K562 (cell line): Measurements from ENCODE around the gene GNG5. TPM values are rescaled to one million over a fixed set of nuclear protein-coding genes. Genes with fewer than 3 reads are reported as not detected.

Source experiments
- ARNT ChIP-seq, 2 experiments: fragments of 450-650 bp; IDR thresholded peaks; 2 replicates each; pipeline ENCODE4 v1.6.1; 2016; ENCODE audit warnings: mild to moderate bottlenecking in 1 of 2
- ATF1 ChIP-seq, 2 experiments: fragments of 450-650 bp in 1 of 2; IDR thresholded peaks; 2 replicates each; pipeline ENCODE4 v1.6.1; 2016; ENCODE audit warnings: missing compliant biosample characterization in 1 of 2, missing genetic modification characterization in 1 of 2
- CBX5 ChIP-seq: IDR thresholded peaks from 2 replicates; pipeline ENCODE4 v1.6.1; 2014; ENCODE audit warnings: low read depth, borderline replicate concordance
- ERF ChIP-seq: fragments of 450-650 bp; formaldehyde crosslinking; IDR thresholded peaks from 2 replicates; pipeline ENCODE4 v1.4.0; 2020; ENCODE audit warnings: mild to moderate bottlenecking, mixed read lengths
- EZH2 ChIP-seq: IDR thresholded peaks from 2 replicates; pipeline ENCODE4 v1.6.1; 2012; ENCODE audit warnings: low read depth, mild to moderate bottlenecking, inconsistent platforms, low read length, borderline replicate concordance
- GTF2F1 ChIP-seq: IDR thresholded peaks from 2 replicates; pipeline ENCODE4 v1.6.1; 2011; ENCODE audit warnings: low read depth, low read length, improper control_type of control experiment
- HDAC1 ChIP-seq, 2 experiments: fragments of 450-650 bp; IDR thresholded peaks; 2 replicates each; pipeline ENCODE4 v1.6.1; 2016 to 2017; ENCODE audit warnings: inconsistent platforms in 1 of 2, mild to moderate bottlenecking in 1 of 2, moderate library complexity in 1 of 2
- HDAC8 ChIP-seq: fragments of 450-650 bp; IDR thresholded peaks from 2 replicates; pipeline ENCODE4 v1.6.1; 2016; ENCODE audit warnings: mild to moderate bottlenecking, missing genetic modification characterization, moderate library complexity, missing compliant biosample characterization
- HNRNPLL ChIP-seq: fragments of 200-400 bp; formaldehyde crosslinking; IDR thresholded peaks from 2 replicates; pipeline ENCODE4 v1.6.1; 2017; ENCODE audit warnings: low read length, low read depth, mild to moderate bottlenecking; ENCODE audit not compliant: poor library complexity, severe bottlenecking
- KDM4B ChIP-seq, 2 experiments: fragments of 450-650 bp in 1 of 2; sonication (generic) in 1 of 2; IDR thresholded peaks; 2 replicates each; pipeline ENCODE4 v1.6.1; 2016 to 2017; ENCODE audit warnings: borderline replicate concordance in 2 of 2, antibody characterized with exemption in 1 of 2, low read depth in 1 of 2, mild to moderate bottlenecking in 1 of 2
- MBD2 ChIP-seq: sonication (generic); IDR thresholded peaks from 2 replicates; pipeline ENCODE4 v1.6.1; 2016; ENCODE audit warnings: low read depth, borderline replicate concordance
- MIER1 ChIP-seq: fragments of 450-650 bp; IDR thresholded peaks from 2 replicates; pipeline ENCODE4 v1.6.1; 2016; ENCODE audit warnings: antibody characterized with exemption, mild to moderate bottlenecking, low read depth
- MYBL2 ChIP-seq, 2 experiments: fragments of 450-650 bp in 1 of 2; sonication (generic) in 1 of 2; formaldehyde crosslinking in 1 of 2; IDR thresholded peaks; 2 replicates each; pipeline versions ENCODE4 v1.6.1 to v1.8.1; 2017 to 2022; ENCODE audit warnings: borderline replicate concordance in 1 of 2, inconsistent platforms in 1 of 2, low read depth in 1 of 2, mild to moderate bottlenecking in 1 of 2, missing genetic modification reagents in 1 of 2, moderate library complexity in 1 of 2
- NFATC3 ChIP-seq: fragments of 450-650 bp; IDR thresholded peaks from 2 replicates; pipeline ENCODE4 v1.6.1; 2017; ENCODE audit warnings: mild to moderate bottlenecking
- PYGO2 ChIP-seq: fragments of 450-650 bp; IDR thresholded peaks from 2 replicates; pipeline ENCODE4 v1.6.1; 2016; ENCODE audit warnings: mild to moderate bottlenecking, missing genetic modification characterization, moderate library complexity, missing compliant biosample characterization
- RFX1 ChIP-seq: fragments of 450-650 bp; IDR thresholded peaks from 2 replicates; pipeline ENCODE4 v1.6.1; 2016; ENCODE audit warnings: mild to moderate bottlenecking, moderate library complexity
- SMAD1 ChIP-seq: fragments of 150-350 bp; IDR thresholded peaks from 2 replicates; pipeline ENCODE4 v1.6.1; 2014; ENCODE audit warnings: low read length, low read depth; ENCODE audit not compliant: partially characterized antibody
- TFAP4 ChIP-seq: sonication (generic); formaldehyde crosslinking; IDR thresholded peaks from 2 replicates; pipeline ENCODE4 v1.8.0; 2022; ENCODE audit warnings: missing genetic modification reagents, mild to moderate bottlenecking, moderate library complexity, borderline replicate concordance
- TGIF2 ChIP-seq: sonication (generic); formaldehyde crosslinking; IDR thresholded peaks from 2 replicates; pipeline ENCODE4 v1.8.1; 2022; ENCODE audit warnings: mild to moderate bottlenecking, missing genetic modification reagents, moderate library complexity
- ZBTB17 ChIP-seq: fragments of 450-650 bp; formaldehyde crosslinking; IDR thresholded peaks from 2 replicates; pipeline ENCODE4 v1.4.0; 2020; ENCODE audit warnings: mild to moderate bottlenecking
- ZFPM2 ChIP-seq: fragments of 250-450 bp; sonication (Bioruptor Pico); IDR thresholded peaks from 2 replicates; pipeline ENCODE4 v1.5.1; 2022; ENCODE audit warnings: mild to moderate bottlenecking
- ZNF140 ChIP-seq: fragments of 250-450 bp; sonication (Bioruptor Pico); IDR thresholded peaks from 2 replicates; pipeline ENCODE4 v1.8.0; 2021; ENCODE audit warnings: moderate library complexity, mild to moderate bottlenecking, inconsistent platforms
- ZNF583 ChIP-seq: fragments of 250-450 bp; sonication (Bioruptor Pico); IDR thresholded peaks from 2 replicates; pipeline ENCODE4 v1.4.0; 2020
- ZNF79 ChIP-seq: fragments of 250-450 bp; sonication (Bioruptor Pico); IDR thresholded peaks from 2 replicates; pipeline ENCODE4 v1.4.0; 2020; ENCODE audit warnings: low read depth, mild to moderate bottlenecking, moderate library complexity
- polyA plus RNA-seq, 8 experiments: library from polyadenylated mRNA; depleted of rRNA in 4 of 8; stranded (reverse) in 5 of 8; unstranded in 3 of 8; fragments of >200 nt; fragmentation: Nextera tagmentation in 2 of 8; fragmentation: Illumina TruSeq in 1 of 8; extraction: Ambion mirVana in 2 of 8; extraction: Trizol in 1 of 8; gene quantifications; 2 replicates each; pipeline versions ENCODE4 v1.2.1 to v1.2.3, GENCODE V29; 2011 to 2014; ENCODE audit warnings: inconsistent platforms in 1 of 8, missing spikeins in 1 of 8
- total RNA-seq, 7 experiments: library from RNA; depleted of rRNA in 6 of 7; stranded (reverse); fragments of >200 nt in 6 of 7; fragmentation: Illumina TruSeq in 2 of 7; extraction: Trizol in 2 of 7; gene quantifications; 2 replicates each; pipeline versions ENCODE4 v1.2.1 to v1.2.3, GENCODE V29; 2011 to 2021; ENCODE audit warnings: low replicate concordance in 1 of 7
- TF ChIP-seq, protein P1 (sequence below): sonication (generic); formaldehyde crosslinking; IDR thresholded peaks from 2 replicates; pipeline ENCODE4 v1.8.0; 2022; ENCODE audit warnings: mild to moderate bottlenecking, missing genetic modification reagents

GNG5 gene
- total and polyA plus RNA-seq, 9 of the 15 experiments (the other 6 are each of a cell fraction or from before 2014, with no cell fraction given), result 61.9 to 243 (median 150) TPM

GRCh38 chr1:84478876-84479868, 27.2 kb downstream of the GNG5 start, which contains the start of gene RPF1 (continued):
- peak; percentile 91; the same call in 1 of the 2 replicates for TF ChIP-seq HDAC8 (tag)
- TF ChIP-seq, protein P1, sequence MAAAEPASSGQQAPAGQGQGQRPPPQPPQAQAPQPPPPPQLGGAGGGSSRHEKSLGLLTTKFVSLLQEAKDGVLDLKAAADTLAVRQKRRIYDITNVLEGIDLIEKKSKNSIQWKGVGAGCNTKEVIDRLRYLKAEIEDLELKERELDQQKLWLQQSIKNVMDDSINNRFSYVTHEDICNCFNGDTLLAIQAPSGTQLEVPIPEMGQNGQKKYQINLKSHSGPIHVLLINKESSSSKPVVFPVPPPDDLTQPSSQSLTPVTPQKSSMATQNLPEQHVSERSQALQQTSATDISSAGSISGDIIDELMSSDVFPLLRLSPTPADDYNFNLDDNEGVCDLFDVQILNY (CRISPR knock-in tag), result no peak
- 0 out of 2 replicates have a peak, but pooled peaks have one; percentile 21 for TF ChIP-seq ZNF583 (CRISPR knock-in tag)
- peak in 1 of 2 experiments; percentile 88; a peak in 2 of 4 replicates for TF ChIP-seq HDAC1 (IDR thresholded peaks at IDR 0.05)
- TF ChIP-seq TGIF2 (CRISPR knock-in tag), result no peak; the same call in 1 of the 2 replicates
- TF ChIP-seq KDM4B (IDR thresholded peaks at IDR 0.05; ENCODE audit: borderline replicate concordance in 2 of 2, low read depth in 1 of 2), result peak in 1 of 2 experiments; percentile 86; a peak in 2 of 4 replicates
- peak; percentile 99 for TF ChIP-seq HNRNPLL
- TF ChIP-seq CBX5, result peak; percentile 44
- 0 out of 2 replicates have a peak, but pooled peaks have one; percentile 14 for TF ChIP-seq ZBTB17 (CRISPR knock-in tag)
- TF ChIP-seq ATF1 (CRISPR knock-in tag; IDR thresholded peaks at IDR 0.05), result no peak
- TF ChIP-seq ATF1 (tag; IDR thresholded peaks at IDR 0.05), result peak; percentile 84
- no peak for TF ChIP-seq ZNF79 (CRISPR knock-in tag)
- 0 out of 2 replicates have a peak, but pooled peaks have one; percentile 50 for TF ChIP-seq PYGO2 (tag)
- TF ChIP-seq RFX1, result no peak
- peak; percentile 82; the same call in 1 of the 2 replicates for TF ChIP-seq ERF (CRISPR knock-in tag)
- no peak for TF ChIP-seq MYBL2 (IDR thresholded peaks at IDR 0.05; ENCODE audit: low read depth)
- TF ChIP-seq MYBL2 (CRISPR knock-in tag; IDR thresholded peaks at IDR 0.05; ENCODE audit: borderline replicate concordance), result no peak
- TF ChIP-seq MBD2, result peak; percentile 78; the same call in 1 of the 2 replicates
- no peak for TF ChIP-seq SMAD1
- TF ChIP-seq ZFPM2 (CRISPR knock-in tag), result no peak
- peak in 1 of 2 experiments; percentile 35; a peak in 1 of 4 replicates for TF ChIP-seq ARNT (IDR thresholded peaks at IDR 0.05)
- no peak for TF ChIP-seq EZH2
- TF ChIP-seq GTF2F1, result no peak; the same call in 1 of the 2 replicates
- TF ChIP-seq ZNF140 (CRISPR knock-in tag), result no peak
- TF ChIP-seq TFAP4 (CRISPR knock-in tag), result peak; percentile 37
- TF ChIP-seq MIER1, result peak; percentile 73; the same call in 1 of the 2 replicates
- TF ChIP-seq NFATC3, result 0 out of 2 replicates have a peak, but pooled peaks have one; percentile 56
